OCI-LY3 (cell line): Measurements from ENCODE around the gene RAET1L.

Experiments
- EZH2phosphoT487 ChIP-seq: fragments of 200-600 bp; shearing (Covaris generic); IDR thresholded peaks from 2 replicates; pipeline ENCODE4 v1.6.1; 2018; ENCODE audit warnings: antibody characterized with exemption, mixed run types, low read depth
- TF ChIP-seq, protein P1 (sequence below): fragments of 200-600, 300-600 bp; sonication (generic); IDR thresholded peaks from 2 replicates; pipeline ENCODE4 v1.5.1; 2014; ENCODE audit warnings: antibody characterized with exemption, low read length, low read depth

DNA sequence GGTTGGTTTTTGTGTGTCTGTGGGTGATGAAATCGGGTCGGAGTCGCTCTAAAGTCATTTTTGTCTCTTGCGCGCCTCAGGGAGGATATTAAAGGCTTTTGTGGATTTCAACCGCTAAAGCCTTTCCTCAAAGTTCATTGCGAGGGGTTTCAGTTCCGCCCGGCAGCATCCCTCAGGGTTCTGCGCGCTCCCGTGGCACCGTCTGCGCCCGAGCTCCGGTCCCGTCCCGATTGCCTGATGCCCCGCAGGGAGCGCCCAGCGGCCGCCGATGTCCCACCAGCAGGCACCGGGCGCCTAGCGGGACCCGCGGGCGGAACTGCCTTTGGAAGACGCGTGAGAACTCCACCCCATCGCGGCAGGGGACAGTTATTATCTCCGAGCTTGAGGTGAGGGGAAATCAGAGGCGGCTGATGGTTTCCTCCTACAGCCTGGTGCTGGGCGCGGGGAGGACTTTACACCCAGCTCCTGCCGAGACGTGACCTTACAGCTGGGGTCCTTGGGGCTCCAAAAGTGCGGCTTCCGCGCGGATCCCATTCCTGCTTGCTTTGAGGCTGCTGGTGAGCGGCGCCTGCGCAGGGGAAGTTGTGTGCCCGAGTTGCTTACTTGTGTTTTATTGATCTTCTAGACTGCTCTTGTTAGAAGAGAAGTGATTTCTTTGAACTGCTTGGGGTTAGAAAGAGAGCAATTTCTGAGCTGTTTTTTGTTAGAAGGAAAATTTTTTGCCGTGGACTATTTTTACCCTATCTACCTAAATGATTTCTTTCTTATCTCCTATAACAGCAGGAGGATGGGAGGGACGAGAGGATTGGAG, 34.5 kb downstream of the RAET1L start:
- TF ChIP-seq, protein P1, sequence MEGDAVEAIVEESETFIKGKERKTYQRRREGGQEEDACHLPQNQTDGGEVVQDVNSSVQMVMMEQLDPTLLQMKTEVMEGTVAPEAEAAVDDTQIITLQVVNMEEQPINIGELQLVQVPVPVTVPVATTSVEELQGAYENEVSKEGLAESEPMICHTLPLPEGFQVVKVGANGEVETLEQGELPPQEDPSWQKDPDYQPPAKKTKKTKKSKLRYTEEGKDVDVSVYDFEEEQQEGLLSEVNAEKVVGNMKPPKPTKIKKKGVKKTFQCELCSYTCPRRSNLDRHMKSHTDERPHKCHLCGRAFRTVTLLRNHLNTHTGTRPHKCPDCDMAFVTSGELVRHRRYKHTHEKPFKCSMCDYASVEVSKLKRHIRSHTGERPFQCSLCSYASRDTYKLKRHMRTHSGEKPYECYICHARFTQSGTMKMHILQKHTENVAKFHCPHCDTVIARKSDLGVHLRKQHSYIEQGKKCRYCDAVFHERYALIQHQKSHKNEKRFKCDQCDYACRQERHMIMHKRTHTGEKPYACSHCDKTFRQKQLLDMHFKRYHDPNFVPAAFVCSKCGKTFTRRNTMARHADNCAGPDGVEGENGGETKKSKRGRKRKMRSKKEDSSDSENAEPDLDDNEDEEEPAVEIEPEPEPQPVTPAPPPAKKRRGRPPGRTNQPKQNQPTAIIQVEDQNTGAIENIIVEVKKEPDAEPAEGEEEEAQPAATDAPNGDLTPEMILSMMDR, result no peak
- TF ChIP-seq EZH2phosphoT487, result no peak
